ENCODE results near the gene CCL27.

Gene CCL27

DNA sequence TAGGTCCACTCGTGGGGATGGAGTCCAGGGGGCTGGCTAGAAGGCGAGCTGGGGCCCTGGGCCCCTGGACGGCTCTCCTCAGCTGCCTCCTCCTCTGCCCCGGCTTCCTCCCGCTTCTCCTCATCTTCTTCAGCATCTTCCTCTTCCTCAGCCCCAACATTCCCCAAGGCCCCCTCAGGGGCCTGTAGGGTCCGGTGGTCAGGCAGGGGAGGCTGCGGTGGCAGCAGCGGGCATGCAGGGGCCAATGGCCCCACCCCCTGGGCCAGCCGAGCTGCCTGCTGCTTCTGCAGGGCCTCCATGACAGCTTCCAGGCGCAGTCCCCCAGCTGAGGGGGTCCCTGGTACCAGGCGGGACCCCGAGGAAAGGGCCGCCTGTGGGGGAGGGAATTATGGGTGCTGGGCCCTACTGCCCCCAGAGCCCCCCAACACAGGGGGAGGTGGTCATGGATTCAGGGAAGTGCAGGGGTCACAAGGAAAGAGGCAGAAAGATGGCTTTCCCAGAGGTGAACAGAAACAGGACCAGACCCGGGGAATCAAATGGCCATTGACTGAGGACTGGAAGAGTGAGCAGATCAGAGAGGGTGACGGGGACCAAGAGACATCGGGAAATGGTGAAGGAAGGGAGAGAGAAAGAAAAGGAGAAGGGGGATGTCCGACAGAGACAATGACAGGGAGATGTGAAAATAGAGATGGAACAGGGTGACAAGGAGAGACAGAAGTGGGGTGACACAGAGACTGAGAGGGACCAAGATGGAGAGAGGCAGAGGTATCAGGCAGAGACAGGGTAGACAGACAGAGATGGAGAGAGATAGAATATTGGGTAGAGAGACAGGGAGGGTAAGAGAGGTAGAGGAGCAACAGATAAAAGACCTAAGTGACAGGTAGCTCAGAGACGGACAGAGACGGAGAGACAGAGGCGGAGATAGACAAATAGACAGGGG, 34.5 kb downstream of the CCL27 start:
- no peak for FAIRE-seq

DNA sequence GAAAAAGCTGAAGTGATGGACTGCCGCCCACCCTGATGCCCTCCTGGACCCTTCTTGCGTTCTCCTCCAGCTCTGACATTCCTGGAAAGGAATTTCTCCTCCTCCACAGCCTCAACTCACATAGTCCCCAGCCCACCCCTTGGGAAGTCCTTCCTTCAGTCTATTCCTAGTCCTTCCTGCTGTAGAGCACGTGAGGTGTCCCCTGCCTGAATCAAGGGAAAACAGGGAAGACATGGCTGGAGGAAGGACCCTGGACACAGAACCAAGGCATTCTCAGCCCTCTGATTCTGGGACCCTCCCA, 37.3 kb downstream of the CCL27 start:
- no peak for FAIRE-seq
- DNase-seq (ENCODE audit: low spot score), result no peak

More for the DNA sequence above, 34.5 kb downstream of the CCL27 start:
- no peak for DNase-seq (ENCODE audit: low spot score)

DNA sequence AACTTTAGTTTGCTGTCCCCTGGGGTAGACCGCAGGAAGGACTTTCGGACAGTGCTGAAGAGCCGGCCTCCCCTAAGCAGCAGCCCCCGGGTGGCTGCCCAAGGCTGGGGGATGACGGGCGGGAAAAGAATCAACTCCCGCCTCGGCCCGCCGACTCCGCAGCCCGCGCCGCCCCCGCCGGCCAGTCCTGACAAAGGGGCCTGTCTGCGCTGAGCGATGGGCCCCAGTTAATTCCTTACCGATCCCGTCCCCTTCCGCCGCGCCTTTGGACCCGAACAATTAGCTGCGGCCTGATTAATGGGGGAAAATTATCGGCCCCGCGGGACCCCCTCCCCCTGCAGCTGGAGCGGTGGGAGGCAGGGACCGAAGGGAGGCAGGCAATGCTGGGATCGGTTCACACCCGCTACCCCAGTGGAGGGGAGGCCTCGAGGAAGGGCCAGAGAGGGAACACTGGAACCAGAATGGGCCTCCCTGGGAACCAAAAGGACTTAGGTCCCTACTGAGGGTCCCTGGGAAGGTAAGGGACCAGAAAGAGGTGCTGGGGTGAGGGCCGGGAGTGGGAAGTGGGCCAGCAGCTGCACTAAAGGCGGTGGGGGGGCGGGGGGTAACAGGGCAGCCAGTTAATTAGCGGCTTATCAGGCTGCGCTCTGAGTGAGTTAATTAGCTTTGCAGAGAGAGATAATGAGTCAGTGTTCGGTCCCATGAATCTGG, 37.8 kb downstream of the CCL27 start:
- FAIRE-seq (no peak), DNase-seq (ENCODE audit: low spot score) (no peak)

DNA sequence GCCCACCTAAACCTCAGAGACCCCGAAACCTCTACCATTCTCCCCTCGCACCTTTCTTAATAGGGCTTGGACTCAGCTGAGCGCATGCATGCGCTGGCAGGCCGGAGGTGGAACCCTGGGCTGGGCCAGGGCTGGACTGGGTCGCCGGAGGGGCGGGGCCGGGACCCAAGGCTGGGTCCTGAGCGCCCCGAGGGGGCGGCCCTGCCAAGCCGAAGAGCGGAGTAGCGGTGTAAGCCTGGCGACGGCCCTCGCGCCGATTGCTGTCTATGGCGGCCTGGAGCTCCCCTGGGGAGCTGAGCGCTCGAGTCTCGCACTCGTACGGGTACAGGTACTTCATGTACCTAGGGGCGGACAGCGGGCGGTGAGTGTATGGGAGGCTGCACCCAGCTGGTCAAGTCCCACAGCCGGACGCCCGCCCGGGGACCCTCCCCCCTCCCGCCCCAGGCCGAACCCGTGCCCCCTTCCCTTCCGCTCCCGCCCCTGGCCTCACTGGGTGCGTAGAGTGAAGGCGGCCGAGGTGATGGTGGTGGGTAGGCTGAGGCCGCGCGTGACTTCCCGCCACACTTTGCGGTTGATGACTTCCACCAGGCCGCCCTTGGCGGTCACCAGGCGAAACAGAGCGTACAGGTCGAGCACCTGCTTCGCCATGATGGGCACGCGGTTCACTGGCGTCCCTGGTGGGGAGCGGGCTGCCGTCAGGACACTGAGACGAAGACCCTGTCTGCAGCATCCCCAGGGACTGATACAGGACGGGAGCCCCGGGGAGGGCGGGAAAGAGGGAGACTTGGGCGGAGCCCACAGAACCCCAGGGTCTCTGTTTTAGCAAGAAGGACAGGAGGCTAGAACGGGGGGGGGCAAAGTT, 38.9 kb downstream of the CCL27 start:
- DNase-seq (ENCODE audit: low spot score), result no peak
- FAIRE-seq, result no peak

DNA sequence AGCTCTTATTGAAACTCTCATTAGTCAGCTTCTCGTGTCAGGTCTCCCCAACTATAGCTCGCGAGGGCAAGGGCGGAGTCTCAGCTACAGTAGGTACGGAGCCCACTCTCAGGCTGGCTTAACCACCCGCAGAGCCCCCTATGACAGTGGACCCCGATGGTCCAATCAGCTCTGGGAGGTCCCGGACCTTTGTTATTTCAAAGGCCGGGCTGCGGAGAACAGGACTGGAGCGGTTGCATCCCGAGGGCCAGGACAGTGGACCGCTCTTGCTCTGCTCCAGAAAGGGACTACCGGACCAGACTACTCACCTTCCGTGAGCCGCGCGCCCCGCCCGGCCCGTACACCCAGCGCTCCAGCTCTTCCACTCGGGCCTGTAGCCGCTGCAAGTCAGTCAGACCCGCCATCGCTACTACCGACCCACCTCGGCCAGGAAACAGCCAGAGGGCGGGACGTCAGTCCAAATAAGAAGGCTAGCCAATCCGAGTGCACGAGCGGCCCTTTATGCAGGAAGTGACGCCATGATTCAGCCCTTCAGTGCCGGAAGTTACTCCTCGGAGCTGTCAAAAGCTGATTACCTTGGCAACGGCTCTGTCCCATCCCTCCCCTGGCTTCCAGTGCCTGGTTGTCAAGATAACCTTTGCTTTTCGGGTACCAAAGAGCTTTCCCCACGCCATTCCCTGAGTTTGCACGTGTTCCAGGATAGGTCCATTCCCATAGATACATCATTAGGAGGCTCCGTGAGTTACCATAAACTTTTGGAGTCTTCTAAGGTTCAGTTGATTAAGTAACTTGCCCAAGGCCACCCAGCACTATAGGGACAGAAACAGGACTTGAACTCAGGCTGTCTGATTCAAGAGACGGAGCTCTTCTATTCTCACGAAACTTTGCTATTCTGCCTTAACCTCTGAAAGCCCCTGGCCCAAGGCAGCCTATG, 42.1 kb downstream of the CCL27 start, which contains the start of gene DCTN3:
TSS of gene DCTN3 (minus strand) at position 435 of the 934 bp plus-strand sequence. CDS start at position 404, 31 bp downstream.
- DNase-seq (ENCODE audit: low spot score), result peak; percentile 98
- peak; percentile 77 for FAIRE-seq

DNA sequence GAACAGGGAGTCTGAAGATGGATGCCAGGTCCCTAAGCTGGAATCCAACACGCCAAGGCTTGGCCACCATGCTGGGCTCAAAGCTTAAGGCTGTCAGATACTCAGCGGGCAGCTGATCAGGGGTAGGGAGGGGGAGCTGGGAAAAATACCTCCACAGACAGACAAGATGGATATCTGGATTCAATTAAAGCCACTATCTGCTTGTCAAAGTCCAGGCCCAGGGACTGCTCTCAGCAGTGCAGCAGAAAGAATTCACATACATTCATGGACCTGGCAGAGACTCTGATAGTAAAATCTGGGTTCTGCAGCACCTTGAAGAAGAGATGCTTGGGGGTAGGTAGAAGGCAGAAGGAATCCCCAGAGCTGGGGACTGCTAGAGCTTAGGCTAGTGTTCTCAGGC, 47.3 kb downstream of the CCL27 start:
- no peak for FAIRE-seq
- DNase-seq (ENCODE audit: low spot score), result no peak

DNA sequence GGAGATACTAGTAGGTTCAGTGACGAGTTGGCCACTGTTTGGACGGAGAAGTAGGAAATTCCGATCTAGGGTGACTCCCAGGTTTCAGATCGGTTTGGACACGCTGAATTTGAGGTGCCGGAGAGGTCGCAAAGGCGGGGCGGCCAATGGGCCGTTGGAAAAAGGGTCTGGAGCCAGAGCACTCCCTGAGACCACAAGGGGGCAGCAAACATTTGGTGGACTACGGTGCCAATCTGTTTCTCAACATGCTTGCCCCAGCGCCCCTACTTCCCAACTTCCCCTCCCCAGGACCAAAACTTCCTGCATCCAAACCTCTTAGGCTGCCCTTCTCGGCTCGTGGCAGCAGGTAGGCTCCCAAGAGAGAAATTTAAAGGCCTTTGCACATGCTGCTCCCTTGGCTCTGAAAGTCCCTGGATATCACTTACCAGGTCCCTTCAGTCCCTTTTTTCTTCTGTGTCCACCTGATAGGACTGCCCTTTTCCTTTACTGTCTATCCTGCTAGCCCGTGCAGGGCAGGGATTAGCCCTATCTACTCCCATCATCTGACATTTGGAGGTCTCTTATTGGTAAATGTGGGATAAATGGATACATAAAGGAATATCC, 49.6 kb downstream of the CCL27 start:
- DNase-seq (ENCODE audit: low spot score), result peak; percentile 89
- no peak for FAIRE-seq

All from urothelium cell line (cell line).